SJCRH30 (cell line): ENCODE data around the gene HEPACAM2. TPM values are rescaled to one million over a fixed set of nuclear protein-coding genes. Genes with fewer than 3 reads are reported as not detected.

Source experiments
- DNase-seq, 2 experiments: peaks; one replicate each; pipeline ENCODE4 v3.0.0-alpha.2; 2015 to 2020
- H3K27ac ChIP-seq: fragments of 250-450 bp; sonication (Bioruptor Pico); 2 replicates; pipeline ENCODE4 v1.5.1; 2020; ENCODE audit warnings: mild to moderate bottlenecking, moderate library complexity
- H3K27me3 ChIP-seq: fragments of 250-450 bp; sonication (Bioruptor Pico); 2 replicates; pipeline ENCODE4 v1.5.1; 2020; ENCODE audit warnings: mild to moderate bottlenecking, moderate library complexity
- H3K36me3 ChIP-seq: fragments of 250-450 bp; sonication (Bioruptor Pico); 2 replicates; pipeline ENCODE4 v1.5.1; 2020; ENCODE audit warnings: mild to moderate bottlenecking, moderate library complexity
- H3K4me1 ChIP-seq: fragments of 250-450 bp; sonication (Bioruptor Pico); 2 replicates; pipeline ENCODE4 v1.5.1; 2020; ENCODE audit warnings: mild to moderate bottlenecking, moderate library complexity
- H3K4me3 ChIP-seq: fragments of 250-450 bp; sonication (Bioruptor Pico); 2 replicates; pipeline ENCODE4 v1.5.1; 2020; ENCODE audit warnings: mild to moderate bottlenecking, moderate library complexity
- H3K9me3 ChIP-seq: fragments of 250-450 bp; sonication (Bioruptor Pico); replicated peaks from 2 replicates; pipeline ENCODE4 v1.5.1; 2020; ENCODE audit warnings: mild to moderate bottlenecking, moderate library complexity
- total RNA-seq: library from RNA; depleted of rRNA; stranded (reverse); fragments of >200 nt; shearing (Covaris generic); gene quantifications from 2 replicates; pipeline ENCODE4 v1.2.3, GENCODE V29; 2014

Gene HEPACAM2
- total RNA-seq, 1 experiment from 2014 or later: 4.2 TPM

GRCh38 chr7:93228302-93228701 is 2.0 kb upstream of the HEPACAM2 start:
- DNase-seq: peak; percentile 19 to 84
- no peak overlapping the region for H3K27ac ChIP-seq
- H3K4me1 ChIP-seq: peaks cover 9% of the 10 kb centered on the region; the same call in 1 of the 2 replicates
- no peak overlapping the region for H3K4me3 ChIP-seq
- H3K27me3 ChIP-seq: no peaks in the 10 kb centered on the region
- no peaks in the 10 kb centered on the region for H3K9me3 ChIP-seq
- no peaks in the 10 kb centered on the region for H3K36me3 ChIP-seq

DNA sequence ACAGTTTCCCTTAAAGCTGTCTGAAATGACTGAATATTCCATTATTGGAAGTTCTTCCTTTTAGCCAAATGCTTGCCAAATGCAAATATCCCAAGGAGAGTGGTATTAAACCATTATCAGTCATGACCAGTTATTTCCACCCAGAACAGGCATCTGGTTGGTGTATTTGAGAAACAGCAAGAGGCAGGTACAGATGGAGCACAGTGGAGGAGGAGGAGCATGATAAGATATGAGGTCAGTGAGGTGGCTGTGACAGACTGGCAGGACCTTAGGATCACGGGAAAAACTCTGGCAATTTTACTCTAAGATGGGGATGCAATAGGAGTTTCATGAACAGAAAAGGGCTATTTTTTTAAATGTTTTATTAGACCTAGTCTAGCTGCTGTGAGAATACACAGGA is 6.4 kb downstream of the HEPACAM2 start:
- Histone ChIP-seq H3K4me3 (no peak overlapping the region), H3K27me3 (no peaks in the 10 kb centered on the region), H3K9me3 (no peaks in the 10 kb centered on the region), H3K27ac (no peak overlapping the region), H3K36me3 (no peaks in the 10 kb centered on the region), H3K4me1 (no peaks in the 10 kb centered on the region)
- no peak for DNase-seq

- H3K36me3 ChIP-seq: no peaks in the 10 kb centered on the region
- H3K4me1 ChIP-seq: no peaks in the 10 kb centered on the region
- no peak for DNase-seq
- H3K27ac ChIP-seq: no peak overlapping the region
- H3K27me3 ChIP-seq: no peaks in the 10 kb centered on the region
- H3K4me3 ChIP-seq: no peak overlapping the region
- H3K9me3 ChIP-seq: no peaks in the 10 kb centered on the region
These were observed 7.1 kb downstream of the HEPACAM2 start for GRCh38 chr7:93218997-93219827.

GRCh38 chr7:93212881-93213280 is 13.4 kb downstream of the HEPACAM2 start:
- H3K36me3 ChIP-seq: no peaks in the 10 kb centered on the region

DNA sequence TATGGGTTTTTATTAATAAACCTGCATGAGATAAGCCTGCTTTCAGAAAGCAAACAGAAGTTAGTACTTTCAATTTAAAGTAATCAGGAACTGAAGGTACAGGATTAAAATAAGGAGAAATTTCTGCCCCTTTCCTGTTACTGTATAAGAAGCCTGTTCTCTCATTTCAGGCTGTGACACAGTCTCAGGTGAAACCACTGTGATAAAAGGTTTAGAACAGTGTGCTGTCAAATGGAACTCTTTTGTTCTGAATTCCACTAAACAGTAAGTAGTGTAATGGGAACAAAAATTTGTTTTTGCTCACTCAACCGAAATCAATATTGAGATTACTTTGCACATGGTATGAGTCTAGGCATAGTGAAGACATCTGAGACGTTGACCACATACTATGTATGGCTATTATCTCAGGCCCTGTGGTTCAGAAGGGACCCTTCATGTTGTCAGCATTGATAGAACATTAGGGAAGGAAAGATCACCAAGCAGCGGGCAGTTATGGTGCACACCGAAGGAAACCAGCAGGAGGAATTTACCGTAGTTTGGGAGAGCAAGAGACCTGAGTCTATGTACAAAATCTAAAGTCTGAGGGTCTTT is 14.9 kb downstream of the HEPACAM2 start:
- H3K36me3 ChIP-seq: no peaks in the 10 kb centered on the region
- no peak overlapping the region for H3K4me3 ChIP-seq
- H3K4me1 ChIP-seq: no peaks in the 10 kb centered on the region
- no peak for DNase-seq
- no peaks in the 10 kb centered on the region for H3K27me3 ChIP-seq
- H3K27ac ChIP-seq: no peak overlapping the region
- no peaks in the 10 kb centered on the region for H3K9me3 ChIP-seq

More at GRCh38 chr7:93212881-93213280, 13.4 kb downstream of the HEPACAM2 start:
- H3K9me3 ChIP-seq: no peaks in the 10 kb centered on the region
- no peak overlapping the region for H3K27ac ChIP-seq
- DNase-seq: no peak
- H3K27me3 ChIP-seq: no peaks in the 10 kb centered on the region
- no peaks in the 10 kb centered on the region for H3K4me1 ChIP-seq
- no peak overlapping the region for H3K4me3 ChIP-seq

GRCh38 chr7:93205046-93205445 is 21.2 kb downstream of the HEPACAM2 start:
- no peak for DNase-seq
- H3K27me3 ChIP-seq: peaks cover 5% of the 10 kb centered on the region; the same call in 1 of the 2 replicates
- H3K4me1 ChIP-seq: no peaks in the 10 kb centered on the region
- no peak overlapping the region for H3K27ac ChIP-seq
- H3K9me3 ChIP-seq: no peaks in the 10 kb centered on the region
- H3K4me3 ChIP-seq: no peak overlapping the region
- H3K36me3 ChIP-seq: no peaks in the 10 kb centered on the region

- H3K27me3 ChIP-seq: peaks cover 5% of the 10 kb centered on the region; the same call in 1 of the 2 replicates
- H3K9me3 ChIP-seq: no peaks in the 10 kb centered on the region
- H3K36me3 ChIP-seq: no peaks in the 10 kb centered on the region
- no peak overlapping the region for H3K27ac ChIP-seq
- no peak for DNase-seq
- no peak overlapping the region for H3K4me3 ChIP-seq
- H3K4me1 ChIP-seq: no peaks in the 10 kb centered on the region
These were observed 22.8 kb downstream of the HEPACAM2 start for GRCh38 chr7:93203496-93203895.

DNA sequence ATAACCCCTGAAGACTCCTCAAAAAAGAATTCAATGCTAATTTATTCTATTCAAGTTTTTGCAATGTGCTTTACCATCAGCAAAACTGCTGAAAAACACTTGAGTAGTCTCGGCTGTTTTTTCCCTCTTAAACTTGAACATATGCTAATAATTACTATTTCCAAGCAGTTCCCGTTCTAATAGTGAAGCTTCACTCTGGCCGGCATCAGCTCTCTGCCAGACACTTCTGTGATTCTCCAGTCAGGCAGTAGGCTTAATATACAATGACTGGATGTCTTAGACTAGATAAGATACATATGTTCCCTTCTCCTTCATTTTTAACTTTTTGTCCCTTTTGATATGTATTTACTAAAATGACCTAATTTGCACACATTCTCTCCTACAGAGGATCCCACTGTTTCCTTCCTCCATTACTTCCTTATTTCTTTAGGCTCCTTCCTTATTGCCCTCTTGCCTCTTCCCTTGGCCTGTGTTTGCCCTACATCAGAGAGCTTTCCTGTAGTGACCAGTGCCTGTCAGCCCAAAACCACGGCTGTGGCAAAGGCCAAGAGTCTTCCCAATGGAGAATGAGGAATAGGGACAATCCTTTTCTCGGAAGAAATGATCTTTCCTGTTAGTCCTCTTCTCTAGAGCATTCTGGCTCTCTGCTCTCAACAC is 23.5 kb downstream of the HEPACAM2 start:
- Histone ChIP-seq H3K27me3 (peaks cover 5% of the 10 kb centered on the region; the same call in 1 of the 2 replicates), H3K4me3 (no peak overlapping the region)
- DNase-seq: no peak

DNA sequence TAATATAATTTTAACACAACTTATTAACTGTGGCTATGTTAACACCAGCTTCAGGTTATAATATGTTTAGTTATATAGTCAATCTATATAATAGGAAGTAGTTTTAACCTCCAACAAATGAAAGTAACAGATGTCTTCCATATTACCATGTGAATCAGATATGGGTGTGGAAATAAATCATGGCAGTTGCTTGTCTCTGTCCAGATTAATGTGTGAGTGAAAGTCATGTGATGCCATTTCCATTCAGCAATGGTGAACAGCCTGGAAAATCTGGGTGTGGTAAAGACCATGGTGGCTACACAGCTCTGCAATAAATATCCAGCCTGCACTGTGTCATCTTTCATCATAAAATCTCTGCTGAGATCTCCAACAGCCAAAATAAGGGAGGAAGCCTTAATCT is 27.8 kb downstream of the HEPACAM2 start:
- no peaks in the 10 kb centered on the region for H3K27me3 ChIP-seq

More for the DNA sequence above, 23.5 kb downstream of the HEPACAM2 start:
- no peaks in the 10 kb centered on the region for H3K36me3 ChIP-seq
- H3K9me3 ChIP-seq: no peaks in the 10 kb centered on the region
- H3K27ac ChIP-seq: no peak overlapping the region
- H3K4me1 ChIP-seq: no peaks in the 10 kb centered on the region

GRCh38 chr7:93196336-93196735 is 29.9 kb downstream of the HEPACAM2 start:
- Histone ChIP-seq H3K4me1 (no peaks in the 10 kb centered on the region), H3K4me3 (no peak overlapping the region), H3K36me3 (no peaks in the 10 kb centered on the region), H3K27me3 (0 out of 2 replicates have a peak, but pooled peaks cover under 1% of the 10 kb centered on the region), H3K27ac (no peak overlapping the region), H3K9me3 (no peaks in the 10 kb centered on the region)
- DNase-seq: no peak

More for the DNA sequence above, 27.8 kb downstream of the HEPACAM2 start:
- Histone ChIP-seq H3K4me1 (no peaks in the 10 kb centered on the region), H3K9me3 (no peaks in the 10 kb centered on the region), H3K4me3 (no peak overlapping the region), H3K36me3 (no peaks in the 10 kb centered on the region), H3K27ac (no peak overlapping the region)
- DNase-seq: no peak

DNA sequence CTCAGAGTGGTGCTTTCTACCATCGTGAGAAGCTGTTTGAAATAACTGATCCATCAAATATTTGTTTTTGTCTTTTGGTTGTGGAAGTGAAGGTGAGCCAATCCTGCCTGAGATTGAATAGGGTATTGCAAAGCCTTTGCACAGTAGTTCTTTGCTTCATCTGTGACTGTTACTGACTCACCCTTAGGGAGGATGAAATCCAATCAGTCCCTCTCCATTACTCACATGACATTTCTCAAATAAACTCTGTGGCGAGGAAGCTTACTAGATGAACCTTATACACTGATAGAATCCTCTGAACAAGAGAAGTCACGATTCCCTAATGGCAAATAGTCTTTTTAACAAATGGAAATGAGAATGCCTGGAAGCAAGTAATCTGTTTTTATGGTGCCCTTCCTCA is 31.9 kb downstream of the HEPACAM2 start:
- Histone ChIP-seq H3K27ac (no peak overlapping the region), H3K36me3 (no peaks in the 10 kb centered on the region), H3K27me3 (peaks cover 4% of the 10 kb centered on the region), H3K4me3 (no peak overlapping the region), H3K9me3 (no peaks in the 10 kb centered on the region), H3K4me1 (no peaks in the 10 kb centered on the region)
- no peak for DNase-seq

GRCh38 chr7:93188870-93189634 is 37.2 kb downstream of the HEPACAM2 start:
- DNase-seq: no peak
- Histone ChIP-seq H3K27ac (no peak overlapping the region), H3K4me3 (no peak overlapping the region), H3K9me3 (no peaks in the 10 kb centered on the region), H3K27me3 (peaks cover 9% of the 10 kb centered on the region), H3K36me3 (no peaks in the 10 kb centered on the region), H3K4me1 (no peaks in the 10 kb centered on the region)

- Histone ChIP-seq H3K27ac (no peak overlapping the region), H3K4me1 (no peaks in the 10 kb centered on the region), H3K9me3 (no peaks in the 10 kb centered on the region), H3K27me3 (peaks cover 6% of the 10 kb centered on the region), H3K4me3 (no peak overlapping the region), H3K36me3 (no peaks in the 10 kb centered on the region)
- DNase-seq: no peak
These were observed 40.8 kb downstream of the HEPACAM2 start for GRCh38 chr7:93185303-93186027.

- no peaks in the 10 kb centered on the region for H3K4me1 ChIP-seq
- H3K27ac ChIP-seq: no peak overlapping the region
- no peak for DNase-seq
- H3K9me3 ChIP-seq: no peaks in the 10 kb centered on the region; the same call in 1 of the 2 replicates
- H3K36me3 ChIP-seq: no peaks in the 10 kb centered on the region
- no peak overlapping the region for H3K4me3 ChIP-seq
- no peaks in the 10 kb centered on the region for H3K27me3 ChIP-seq
These were observed 47.1 kb downstream of the HEPACAM2 start for GRCh38 chr7:93179173-93179572.
